CD4-positive, alpha-beta memory T cell (primary cell): ENCODE measurements around the gene CHAC1. TPM values are rescaled to one million over a fixed set of nuclear protein-coding genes. Genes with fewer than 3 reads are reported as not detected.

Experiments used
- CTCF ChIA-PET: fragments of 350-600 bp; sonication (Branson Sonifier 250); formaldehyde crosslinking; loops from one replicate; lab custom pipeline; 2021; ENCODE audit warnings: inconsistent platforms; ENCODE audit not compliant: partially characterized antibody; lab: Charles Lee
- POLR2A ChIA-PET: fragments of 350-600 bp; sonication (Branson Sonifier 250); formaldehyde crosslinking; loops from one replicate; lab custom pipeline; 2021; ENCODE audit not compliant: partially characterized antibody; lab: Charles Lee
- DNase-seq, 5 donors: peaks; one replicate each; pipeline versions ENCODE4 v3.0.0 to v3.0.0-alpha.2; 2020 to 2022; ENCODE audit warnings: mixed read lengths in 1 of 5
- H3K27ac ChIP-seq: one replicate; pipeline ENCODE4 v1.7.0; 2013; ENCODE audit warnings: low read depth, low read length
- H3K27me3 ChIP-seq: 2 replicates; pipeline ENCODE4 v1.7.0; 2013; ENCODE audit warnings: mild to moderate bottlenecking, low read length, moderate library complexity; ENCODE audit not compliant: insufficient read depth
- H3K36me3 ChIP-seq: 2 replicates; pipeline ENCODE4 v1.7.0; 2013; ENCODE audit warnings: mild to moderate bottlenecking, low read length, moderate library complexity; ENCODE audit not compliant: insufficient read depth
- H3K4me1 ChIP-seq: 2 replicates; pipeline ENCODE4 v1.7.0; 2013; ENCODE audit warnings: mild to moderate bottlenecking, low read length, moderate library complexity; ENCODE audit not compliant: insufficient read depth
- H3K4me3 ChIP-seq, 2 donors: one replicate each; pipeline ENCODE4 v1.7.0; 2013; ENCODE audit warnings: low read length in 2 of 2, mild to moderate bottlenecking in 1 of 2
- H3K9me3 ChIP-seq, 2 donors: one replicate each; pipeline ENCODE4 v1.7.0; 2013; ENCODE audit warnings: low read length in 2 of 2, control low read depth in 1 of 2; ENCODE audit not compliant: control insufficient read depth in 1 of 2
- H3K27ac Mint-ChIP-seq, 7 donors: one replicate each; pipeline ENCODE4 v1.8.0; 2020 to 2021; ENCODE audit warnings: mixed read lengths in 7 of 7, mild to moderate bottlenecking in 6 of 7, inconsistent platforms in 3 of 7, moderate library complexity in 3 of 7
- H3K27me3 Mint-ChIP-seq, 2 donors: one replicate each; pipeline ENCODE4 v1.8.0; 2020 to 2021; ENCODE audit warnings: mixed read lengths in 2 of 2
- H3K36me3 Mint-ChIP-seq, 2 donors: one replicate each; pipeline ENCODE4 v1.8.0; 2020 to 2021; ENCODE audit warnings: mixed read lengths in 2 of 2, inconsistent platforms in 1 of 2, mild to moderate bottlenecking in 1 of 2
- H3K4me1 Mint-ChIP-seq, 4 donors: one replicate each; pipeline ENCODE4 v1.8.0; 2020 to 2021; ENCODE audit warnings: mixed read lengths in 4 of 4, mild to moderate bottlenecking in 1 of 4
- H3K4me3 Mint-ChIP-seq, 8 donors: one replicate each; pipeline ENCODE4 v1.8.0; 2020 to 2021; ENCODE audit warnings: mixed read lengths in 8 of 8, mild to moderate bottlenecking in 7 of 8, moderate library complexity in 6 of 8, inconsistent platforms in 3 of 8
- H3K9me3 Mint-ChIP-seq, 8 donors: one replicate each; pipeline ENCODE4 v1.8.0; 2020 to 2021; ENCODE audit warnings: mixed read lengths in 8 of 8, mild to moderate bottlenecking in 5 of 8, inconsistent platforms in 3 of 8, moderate library complexity in 1 of 8
- intact Hi-C: fragments of 100-400 bp; cut with micrococcal nuclease; formaldehyde crosslinking; loops from one replicate; pipeline ENCODE4 v1.15.1; 2023
- polyA plus RNA-seq, 2 donors: library from polyadenylated mRNA; unstranded; fragments of 300-500 nt; fragmentation: Illumina TruSeq; gene quantifications; one replicate each; pipeline ENCODE4 v1.2.3, GENCODE V29; 2021
- total RNA-seq, 2 experiments: library from RNA; stranded (reverse); gene quantifications; one replicate each; pipeline ENCODE4 v1.2.3, GENCODE V29; 2021

CHAC1 gene
- total and polyA plus RNA-seq, 4 experiments from 2014 or later, result 0.24 to 1.2 (median 0.80) TPM

DNA sequence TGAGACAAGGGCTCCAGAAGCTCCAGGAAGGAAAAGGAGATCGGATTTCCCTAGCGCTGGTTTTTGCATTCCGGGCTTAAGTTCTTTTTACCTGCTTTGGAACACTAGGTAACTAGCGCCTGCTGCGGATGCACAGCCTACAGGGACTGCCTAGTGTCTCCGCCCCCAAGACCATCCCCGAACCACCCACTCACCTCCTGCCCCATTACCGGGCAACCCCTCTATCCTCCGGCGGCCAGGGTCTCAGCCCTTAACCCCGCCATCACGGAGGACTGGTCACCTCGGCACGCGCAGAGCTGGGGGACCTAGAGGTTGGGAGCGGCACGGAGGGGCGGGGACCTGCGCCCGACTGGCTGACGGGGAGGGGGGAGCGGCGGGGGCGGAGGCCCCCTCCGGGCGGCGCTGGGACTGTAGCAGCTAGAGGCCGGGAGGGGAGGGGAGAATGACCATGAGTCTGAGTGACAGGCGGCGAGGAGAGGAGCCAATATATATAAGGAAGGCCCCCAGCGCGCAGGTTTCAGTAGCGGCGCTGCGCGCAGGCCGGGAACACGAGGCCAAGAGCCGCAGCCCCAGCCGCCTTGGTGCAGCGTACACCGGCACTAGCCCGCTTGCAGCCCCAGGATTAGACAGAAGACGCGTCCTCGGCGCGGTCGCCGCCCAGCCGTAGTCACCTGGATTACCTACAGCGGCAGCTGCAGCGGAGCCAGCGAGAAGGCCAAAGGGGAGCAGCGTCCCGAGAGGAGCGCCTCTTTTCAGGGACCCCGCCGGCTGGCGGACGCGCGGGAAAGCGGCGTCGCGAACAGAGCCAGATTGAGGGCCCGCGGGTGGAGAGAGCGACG is 24.2 kb upstream of the CHAC1 start, which contains the start of gene DLL4:
DLL4 (plus strand) TSS at position 520 of the 839 bp plus-strand sequence. CDS start 329 bp downstream, outside the sequence.
- Histone ChIP-seq H3K4me1 (peaks cover 52% of the 10 kb centered on the region), H3K36me3 (no peaks in the 10 kb centered on the region), H3K27me3 (peaks cover 33% of the 10 kb centered on the region), H3K27ac (no peak within 1 kb of the TSS), H3K4me3 (peak within 1 kb of the TSS; percentile 42 to 57), H3K9me3 (no peaks in the 10 kb centered on the region)
- DNase-seq, result peak in 4 of 5 donors; percentile 21 to 49 (median 38)
- ChIA-PET POLR2A (interaction anchor here (0.6 to 4.9 kb wide), 5 partner anchors 9 to 32 kb away, joined by 3 to 27 read pairs (median 4); no protein-coding TSS in a partner anchor), CTCF (interaction anchor here (0.9 to 6.5 kb wide), 4 partner anchors 12 to 26 kb away, joined by 3 to 54 read pairs (median 4); no protein-coding TSS in a partner anchor)
- H3K27me3 Mint-ChIP-seq, result peaks cover 46 to 54% of the 10 kb centered on the region in 2 donors
- peaks cover 0 to 1% (median 0%) of the 10 kb centered on the region in 8 donors for H3K9me3 Mint-ChIP-seq
- intact Hi-C loops, result loop anchor here (1.0 to 2.0 kb wide), 3 partner anchors 11 to 24 kb away; partner anchors contain the start of gene CHAC1
- H3K36me3 Mint-ChIP-seq, result no peaks in the 10 kb centered on the region
- peaks cover 23 to 62% (median 34%) of the 10 kb centered on the region in 4 donors for H3K4me1 Mint-ChIP-seq
- H3K4me3 Mint-ChIP-seq, result peak within 1 kb of the TSS; percentile 77 to 92 (median 84)
- peak within 1 kb of the TSS in 1 of 7 donors; percentile 65 for H3K27ac Mint-ChIP-seq

DNA sequence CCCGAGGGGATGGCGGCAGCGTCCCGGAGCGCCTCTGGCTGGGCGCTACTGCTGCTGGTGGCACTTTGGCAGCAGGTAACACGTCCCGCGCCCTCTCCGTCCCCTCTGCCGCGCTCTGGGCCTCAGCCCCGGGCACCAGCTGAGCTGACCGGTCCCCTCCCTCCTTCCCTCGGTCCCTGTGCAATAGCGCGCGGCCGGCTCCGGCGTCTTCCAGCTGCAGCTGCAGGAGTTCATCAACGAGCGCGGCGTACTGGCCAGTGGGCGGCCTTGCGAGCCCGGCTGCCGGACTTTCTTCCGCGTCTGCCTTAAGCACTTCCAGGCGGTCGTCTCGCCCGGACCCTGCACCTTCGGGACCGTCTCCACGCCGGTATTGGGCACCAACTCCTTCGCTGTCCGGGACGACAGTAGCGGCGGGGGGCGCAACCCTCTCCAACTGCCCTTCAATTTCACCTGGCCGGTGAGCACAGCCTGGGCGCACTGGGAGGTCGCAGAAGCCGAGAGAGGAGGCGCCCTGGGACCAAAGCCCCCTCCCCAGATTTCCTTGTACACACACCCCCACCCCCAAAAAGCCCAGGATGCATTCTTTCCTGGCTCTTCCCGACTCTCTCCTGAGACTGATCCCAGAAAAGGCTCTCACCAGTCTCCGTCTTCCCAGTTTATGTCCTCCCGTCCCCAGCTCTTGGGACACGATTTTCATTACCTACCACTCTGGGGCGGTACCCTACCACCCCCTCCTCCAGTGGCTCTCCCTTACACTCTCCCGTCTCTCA is 23.4 kb upstream of the CHAC1 start:
- Mint-ChIP-seq H3K4me1 (peaks cover 23 to 62% (median 34%) of the 10 kb centered on the region in 4 donors), H3K27ac (peak overlapping the region in 1 of 7 donors; percentile 65), H3K9me3 (peaks cover 0 to 1% (median 0%) of the 10 kb centered on the region in 8 donors), H3K36me3 (no peaks in the 10 kb centered on the region), H3K4me3 (peak overlapping the region; percentile 72 to 92 (median 80)), H3K27me3 (peaks cover 45 to 54% of the 10 kb centered on the region in 2 donors)
- intact Hi-C loops, result loop anchor here (1.0 to 2.0 kb wide), 2 partner anchors 23 kb away; partner anchors contain the start of gene CHAC1
- no peak for DNase-seq
- ChIA-PET POLR2A (interaction anchor here (1.0 to 4.9 kb wide), 4 partner anchors 10 to 26 kb away, joined by 4 to 27 read pairs (median 4); no protein-coding TSS in a partner anchor), CTCF (interaction anchor here (1.0 to 6.5 kb wide), 7 partner anchors 12 to 96 kb away, joined by 3 to 54 read pairs (median 4); no protein-coding TSS in a partner anchor)
- Histone ChIP-seq H3K4me3 (peak overlapping the region; percentile 23 to 57), H3K27ac (no peak overlapping the region), H3K27me3 (peaks cover 33% of the 10 kb centered on the region), H3K9me3 (no peaks in the 10 kb centered on the region), H3K4me1 (peaks cover 52% of the 10 kb centered on the region), H3K36me3 (no peaks in the 10 kb centered on the region)

DNA sequence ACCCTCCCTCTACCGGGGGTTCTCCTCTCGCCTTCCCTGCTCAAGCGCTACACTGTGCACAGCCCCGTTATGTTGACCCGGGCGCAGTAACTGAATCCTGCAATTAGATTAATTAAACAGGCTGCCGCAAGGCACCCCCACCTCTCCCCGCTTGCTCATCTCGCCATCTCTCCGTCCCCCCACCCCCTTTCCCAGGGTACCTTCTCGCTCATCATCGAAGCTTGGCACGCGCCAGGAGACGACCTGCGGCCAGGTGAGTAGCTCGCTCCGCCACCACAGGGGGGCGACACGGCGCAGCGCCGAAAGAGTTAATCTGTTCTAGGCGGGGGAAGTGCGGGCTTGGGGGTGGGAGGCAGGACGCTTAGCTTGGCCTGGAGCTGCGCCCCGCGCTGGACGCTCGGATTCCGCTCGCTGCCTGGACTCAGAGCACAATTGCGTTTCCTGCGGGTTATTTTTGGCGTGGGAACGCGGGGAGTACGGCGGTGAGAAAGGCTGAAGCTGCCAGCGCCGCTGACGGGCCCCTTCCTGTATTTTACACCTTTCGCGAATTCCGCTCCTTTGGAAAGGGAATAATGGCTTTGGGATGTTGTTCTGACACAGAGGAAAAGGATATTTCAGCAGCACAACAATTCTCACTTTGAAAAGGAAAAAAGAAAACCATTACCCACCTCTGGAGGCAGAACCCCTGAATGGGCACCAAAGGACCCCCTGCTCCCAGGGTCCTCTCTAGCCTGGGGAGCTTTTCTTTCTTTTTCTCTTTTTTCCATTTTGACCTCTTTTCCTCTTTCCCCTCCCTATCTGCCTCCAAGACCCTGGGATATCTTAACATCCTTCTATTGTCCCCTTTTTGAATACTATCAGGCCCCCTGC is 22.6 kb upstream of the CHAC1 start:
- Mint-ChIP-seq H3K36me3 (no peaks in the 10 kb centered on the region), H3K27me3 (peaks cover 45 to 50% of the 10 kb centered on the region in 2 donors), H3K27ac (peak overlapping the region in 3 of 7 donors; percentile 12 to 65 (median 54)), H3K4me3 (peak overlapping the region; percentile 72 to 92 (median 78)), H3K4me1 (peaks cover 23 to 56% (median 32%) of the 10 kb centered on the region in 4 donors), H3K9me3 (peaks cover 0 to 1% (median 0%) of the 10 kb centered on the region in 8 donors)
- peak in 1 of 5 donors; percentile 19 for DNase-seq
- Histone ChIP-seq H3K27ac (no peak overlapping the region), H3K36me3 (no peaks in the 10 kb centered on the region), H3K4me3 (peak overlapping the region in 1 of 2 donors; percentile 24), H3K27me3 (peaks cover 33% of the 10 kb centered on the region), H3K9me3 (no peaks in the 10 kb centered on the region), H3K4me1 (peaks cover 52% of the 10 kb centered on the region)
- intact Hi-C loops, result no loop called here
- CTCF ChIA-PET, result interaction anchor here (0.9 to 6.5 kb wide), 10 partner anchors 11 to 95 kb away, joined by 3 to 54 read pairs (median 4); partner anchors contain the start of gene VPS18
- POLR2A ChIA-PET, result interaction anchor here (1.9 to 4.9 kb wide), 2 partner anchors 10 to 27 kb away, joined by 4 to 27 read pairs; no protein-coding TSS in a partner anchor

DNA sequence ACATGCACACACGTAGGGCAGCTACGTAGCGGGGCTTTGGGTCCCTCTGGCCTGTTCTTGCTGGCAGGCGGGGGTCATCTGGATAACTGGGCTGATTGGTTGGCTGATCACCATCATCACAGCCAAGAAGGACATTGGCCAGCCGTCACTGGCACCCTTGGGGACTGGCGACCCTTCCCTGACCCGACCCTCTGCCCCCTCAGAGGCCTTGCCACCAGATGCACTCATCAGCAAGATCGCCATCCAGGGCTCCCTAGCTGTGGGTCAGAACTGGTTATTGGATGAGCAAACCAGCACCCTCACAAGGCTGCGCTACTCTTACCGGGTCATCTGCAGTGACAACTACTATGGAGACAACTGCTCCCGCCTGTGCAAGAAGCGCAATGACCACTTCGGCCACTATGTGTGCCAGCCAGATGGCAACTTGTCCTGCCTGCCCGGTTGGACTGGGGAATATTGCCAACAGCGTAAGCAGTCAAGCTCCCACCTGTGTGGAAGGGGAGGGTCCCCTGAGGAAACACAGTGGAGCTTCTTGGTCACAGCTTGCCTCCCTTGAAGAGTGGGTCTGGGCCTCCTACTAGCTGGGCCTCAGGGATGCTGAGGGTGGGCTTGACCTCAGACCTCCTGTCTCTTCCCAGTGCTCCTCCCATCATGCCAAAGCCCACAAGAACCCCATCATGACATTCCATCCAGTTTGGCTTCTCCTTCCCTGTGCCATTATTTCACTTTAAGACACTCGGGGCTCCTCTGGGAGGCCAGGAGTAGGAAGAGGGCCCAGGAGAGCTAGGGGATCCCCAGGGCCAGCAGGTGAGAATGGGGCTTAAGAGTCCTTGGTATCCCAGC is 21.8 kb upstream of the CHAC1 start:
- H3K4me3 Mint-ChIP-seq, result peak overlapping the region in 7 of 8 donors; percentile 72 to 92 (median 77)
- H3K9me3 Mint-ChIP-seq, result peaks cover 0 to 1% (median 0%) of the 10 kb centered on the region in 8 donors
- no peaks in the 10 kb centered on the region for H3K9me3 ChIP-seq
- no peak overlapping the region for H3K27ac ChIP-seq
- no peaks in the 10 kb centered on the region for H3K36me3 ChIP-seq
- peaks cover 21 to 49% (median 29%) of the 10 kb centered on the region in 4 donors for H3K4me1 Mint-ChIP-seq
- H3K27me3 ChIP-seq, result peaks cover 30% of the 10 kb centered on the region
- ChIA-PET POLR2A (interaction anchor here (1.9 to 4.9 kb wide), 2 partner anchors 9 to 27 kb away, joined by 4 to 27 read pairs; no protein-coding TSS in a partner anchor), CTCF (interaction anchor here (0.9 to 6.5 kb wide), 8 partner anchors 10 to 44 kb away, joined by 3 to 54 read pairs (median 4); partner anchors contain the start of gene VPS18)
- no peaks in the 10 kb centered on the region for H3K36me3 Mint-ChIP-seq
- H3K4me1 ChIP-seq, result peaks cover 47% of the 10 kb centered on the region
- H3K27ac Mint-ChIP-seq, result peak overlapping the region in 1 of 7 donors; percentile 54
- intact Hi-C loops, result no loop called here
- DNase-seq, result no peak
- H3K27me3 Mint-ChIP-seq, result peaks cover 41 to 46% of the 10 kb centered on the region in 2 donors
- no peak overlapping the region for H3K4me3 ChIP-seq

DNA sequence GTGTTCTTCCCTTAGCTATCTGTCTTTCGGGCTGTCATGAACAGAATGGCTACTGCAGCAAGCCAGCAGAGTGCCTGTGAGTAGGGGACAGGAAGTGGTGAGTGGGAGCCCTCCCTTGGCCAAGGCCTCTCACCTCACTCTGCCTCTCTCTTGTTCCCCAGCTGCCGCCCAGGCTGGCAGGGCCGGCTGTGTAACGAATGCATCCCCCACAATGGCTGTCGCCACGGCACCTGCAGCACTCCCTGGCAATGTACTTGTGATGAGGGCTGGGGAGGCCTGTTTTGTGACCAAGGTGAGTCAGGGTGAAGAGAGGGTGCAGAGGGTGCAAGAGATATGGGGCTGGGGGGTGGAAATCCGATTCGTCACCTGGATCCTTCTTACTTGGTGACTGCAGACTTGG is 21.1 kb upstream of the CHAC1 start:
- peaks cover 15 to 42% (median 22%) of the 10 kb centered on the region in 4 donors for H3K4me1 Mint-ChIP-seq
- no peaks in the 10 kb centered on the region for H3K36me3 Mint-ChIP-seq
- H3K36me3 ChIP-seq, result no peaks in the 10 kb centered on the region
- ChIA-PET POLR2A (interaction anchor here (4.9 kb wide), 1 partner anchor 9 kb away, joined by 27 read pairs; no protein-coding TSS in a partner anchor), CTCF (interaction anchor here (1.1 to 6.5 kb wide), 3 partner anchors 9 to 33 kb away, joined by 3 to 54 read pairs (median 3); no protein-coding TSS in a partner anchor)
- H3K9me3 ChIP-seq, result no peaks in the 10 kb centered on the region
- peaks cover 24% of the 10 kb centered on the region for H3K27me3 ChIP-seq
- H3K4me3 Mint-ChIP-seq, result peak overlapping the region in 2 of 8 donors; percentile 26 to 32
- DNase-seq, result no peak
- no peak overlapping the region for H3K4me3 ChIP-seq
- peaks cover 0 to 1% (median 0%) of the 10 kb centered on the region in 8 donors for H3K9me3 Mint-ChIP-seq
- H3K27ac Mint-ChIP-seq, result no peak overlapping the region
- H3K27me3 Mint-ChIP-seq, result peaks cover 36 to 41% of the 10 kb centered on the region in 2 donors
- intact Hi-C loops, result no loop called here
- no peak overlapping the region for H3K27ac ChIP-seq
- H3K4me1 ChIP-seq, result peaks cover 40% of the 10 kb centered on the region
